Thyroid gland (tissue), 4 donors: ENCODE data around the gene POLD1.

ENCODE experiments used
- CTCF ChIP-seq, 6 experiments: fragments of 200-600 bp in 3 of 6; fragments of 450-650 bp in 3 of 6; sonication (generic) in 3 of 6; IDR thresholded peaks; one replicate each; pipeline ENCODE4 v1.5.1; 2016 to 2019; ENCODE audit warnings: antibody characterized with exemption in 6 of 6, mild to moderate bottlenecking in 2 of 6, inconsistent platforms in 1 of 6, moderate library complexity in 1 of 6
- POLR2A ChIP-seq, 2 donors: fragments of 450-650 bp; IDR thresholded peaks; one replicate each; pipeline ENCODE4 v1.6.1; 2017; ENCODE audit warnings: antibody characterized with exemption in 2 of 2, mild to moderate bottlenecking in 2 of 2, moderate library complexity in 1 of 2

GRCh38 chr19:50449236-50449899 is 65.2 kb downstream of the POLD1 start:
- TF ChIP-seq CTCF (IDR thresholded peaks at IDR 0.05) (no peak), POLR2A (IDR thresholded peaks at IDR 0.05) (no peak)
